EH (cell line): ENCODE measurements around the gene SLC16A14.

Experiments
- DNase-seq: peaks from one replicate; pipeline ENCODE4 v3.0.0-alpha.2; 2015; ENCODE audit warnings: low read depth

The SLC16A14 gene

GRCh38 chr2:230042195-230042594 lies 26.5 kb downstream of the SLC16A14 start:
- peak; percentile 3 for DNase-seq

GRCh38 chr2:230023313-230023712 lies 45.4 kb downstream of the SLC16A14 start:
- DNase-seq: no peak

- no peak for DNase-seq
Measured at GRCh38 chr2:230019742-230020141, 49.0 kb downstream of the SLC16A14 start.

GRCh38 chr2:230018153-230018552 lies 50.6 kb downstream of the SLC16A14 start:
- peak; percentile 70 for DNase-seq

GRCh38 chr2:230016844-230017243 lies 51.9 kb downstream of the SLC16A14 start:
- peak; percentile 10 for DNase-seq

GRCh38 chr2:230012267-230012884 lies 56.3 kb downstream of the SLC16A14 start:
- DNase-seq: peak; percentile 16

- DNase-seq: peak; percentile 83
Measured at GRCh38 chr2:230011617-230012016, 57.1 kb downstream of the SLC16A14 start.

GRCh38 chr2:230010501-230010900 lies 58.2 kb downstream of the SLC16A14 start:
- no peak for DNase-seq

GRCh38 chr2:230008708-230009066 lies 60.0 kb downstream of the SLC16A14 start:
- no peak for DNase-seq

- peak; percentile 71 for DNase-seq
Measured at GRCh38 chr2:230007931-230008707, 60.6 kb downstream of the SLC16A14 start.

- no peak for DNase-seq
Measured at GRCh38 chr2:230000118-230000841, 68.4 kb downstream of the SLC16A14 start.

GRCh38 chr2:229997565-229997964 lies 71.2 kb downstream of the SLC16A14 start:
- no peak for DNase-seq

- peak; percentile 87 for DNase-seq
Measured at GRCh38 chr2:229996320-229996719, 72.4 kb downstream of the SLC16A14 start.

- no peak for DNase-seq
Measured at GRCh38 chr2:229993236-229993635, 75.5 kb downstream of the SLC16A14 start.
